Right atrium auricular region (tissue), 2 donors: ENCODE measurements around the gene CD151. TPM values are rescaled to one million over a fixed set of nuclear protein-coding genes. Genes with fewer than 3 reads are reported as not detected.

Source experiments
- DNase-seq: peaks from one replicate; pipeline ENCODE4 v3.0.0-alpha.2; 2019; ENCODE audit warnings: low spot score
- H3K27ac ChIP-seq, 2 donors: fragments of 200-600 bp; sonication (generic); 1 replicate in 1 of 2; 2 replicates in 1 of 2; pipeline ENCODE4 v1.5.1; 2016 to 2019
- H3K27me3 ChIP-seq, 2 donors: fragments of 200-600 bp; sonication (generic); one replicate each; pipeline versions ENCODE4 v1.5.1 to v1.6.0; 2017 to 2019
- H3K36me3 ChIP-seq: fragments of 200-600 bp; sonication (generic); one replicate; pipeline ENCODE4 v1.5.1; 2016
- H3K4me1 ChIP-seq, 2 donors: fragments of 200-600 bp; sonication (generic); one replicate each; pipeline versions ENCODE4 v1.5.1 to v1.6.0; 2017 to 2019
- H3K4me3 ChIP-seq, 2 donors: fragments of 200-600 bp; sonication (generic); 1 replicate in 1 of 2; 2 replicates in 1 of 2; pipeline ENCODE4 v1.5.1; 2017 to 2019; ENCODE audit warnings: mild to moderate bottlenecking in 1 of 2, moderate library complexity in 1 of 2
- H3K9me3 ChIP-seq, 2 donors: fragments of 200-600 bp; sonication (generic); one replicate each; pipeline ENCODE4 v1.5.1; 2019
- total RNA-seq, 2 donors: library from RNA; depleted of rRNA; stranded (reverse); fragments of >200 nt; gene quantifications; one replicate each; pipeline ENCODE4 v1.1.0, GENCODE V29; 2016
- TF ChIP-seq, protein P1 (sequence below), 2 donors: fragments of 200-600 bp; sonication (generic); IDR thresholded peaks; one replicate each; pipeline ENCODE4 v1.5.1; 2019; ENCODE audit warnings: antibody characterized with exemption in 2 of 2

The CD151 gene
- total RNA-seq, 2 donors from 2014 or later, result 322 to 710 TPM

DNA sequence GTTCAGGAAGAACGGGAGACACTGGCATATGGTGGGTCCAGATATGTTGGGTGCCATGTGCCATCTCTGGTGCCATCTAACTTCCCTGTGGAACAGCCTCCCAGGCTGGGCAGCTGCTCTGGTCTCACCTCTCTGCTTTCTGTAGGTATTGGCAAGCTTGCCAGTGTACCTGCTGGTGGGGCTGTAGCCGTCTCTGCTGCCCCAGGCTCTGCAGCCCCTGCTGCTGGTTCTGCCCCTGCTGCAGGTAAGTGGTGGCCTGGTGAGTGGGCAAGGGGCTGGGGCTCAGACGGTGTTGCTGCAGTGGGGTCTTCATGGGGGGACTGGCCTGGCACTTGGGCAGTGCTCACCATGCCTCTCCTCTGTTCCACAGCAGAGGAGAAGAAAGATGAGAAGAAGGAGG is 20.4 kb upstream of the CD151 start:
- Histone ChIP-seq H3K27me3 (no peaks in the 10 kb centered on the region), H3K4me3 (no peak overlapping the region), H3K4me1 (peaks cover 0 to 32% of the 10 kb centered on the region in 2 donors), H3K36me3 (peaks cover 30% of the 10 kb centered on the region), H3K27ac (no peak overlapping the region), H3K9me3 (no peaks in the 10 kb centered on the region)
- DNase-seq, result no peak
- TF ChIP-seq, protein P1, sequence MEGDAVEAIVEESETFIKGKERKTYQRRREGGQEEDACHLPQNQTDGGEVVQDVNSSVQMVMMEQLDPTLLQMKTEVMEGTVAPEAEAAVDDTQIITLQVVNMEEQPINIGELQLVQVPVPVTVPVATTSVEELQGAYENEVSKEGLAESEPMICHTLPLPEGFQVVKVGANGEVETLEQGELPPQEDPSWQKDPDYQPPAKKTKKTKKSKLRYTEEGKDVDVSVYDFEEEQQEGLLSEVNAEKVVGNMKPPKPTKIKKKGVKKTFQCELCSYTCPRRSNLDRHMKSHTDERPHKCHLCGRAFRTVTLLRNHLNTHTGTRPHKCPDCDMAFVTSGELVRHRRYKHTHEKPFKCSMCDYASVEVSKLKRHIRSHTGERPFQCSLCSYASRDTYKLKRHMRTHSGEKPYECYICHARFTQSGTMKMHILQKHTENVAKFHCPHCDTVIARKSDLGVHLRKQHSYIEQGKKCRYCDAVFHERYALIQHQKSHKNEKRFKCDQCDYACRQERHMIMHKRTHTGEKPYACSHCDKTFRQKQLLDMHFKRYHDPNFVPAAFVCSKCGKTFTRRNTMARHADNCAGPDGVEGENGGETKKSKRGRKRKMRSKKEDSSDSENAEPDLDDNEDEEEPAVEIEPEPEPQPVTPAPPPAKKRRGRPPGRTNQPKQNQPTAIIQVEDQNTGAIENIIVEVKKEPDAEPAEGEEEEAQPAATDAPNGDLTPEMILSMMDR (IDR thresholded peaks at IDR 0.05), result no peak

DNA sequence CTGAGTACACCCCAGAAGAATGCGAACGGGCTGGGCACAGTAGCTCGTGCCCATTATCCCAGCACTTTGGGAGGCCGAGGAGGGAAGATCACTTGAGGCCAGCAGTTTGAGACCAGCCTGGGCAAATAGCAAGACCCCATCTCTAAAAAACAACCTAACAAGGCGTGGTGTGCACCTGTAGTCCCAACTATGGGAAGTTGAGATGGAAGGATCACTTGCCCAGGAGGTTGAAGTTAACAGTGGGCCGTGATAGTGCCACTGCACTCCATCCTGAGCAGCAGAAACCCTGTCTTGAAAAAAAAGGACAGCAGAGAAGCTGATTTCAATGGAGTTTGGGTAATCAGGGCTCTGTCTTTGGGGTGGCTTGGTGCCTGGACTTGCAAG is 19.7 kb upstream of the CD151 start:
- Histone ChIP-seq H3K27ac (no peak overlapping the region), H3K9me3 (no peaks in the 10 kb centered on the region), H3K36me3 (peaks cover 30% of the 10 kb centered on the region), H3K27me3 (no peaks in the 10 kb centered on the region), H3K4me3 (no peak overlapping the region), H3K4me1 (peaks cover 0 to 29% of the 10 kb centered on the region in 2 donors)
- TF ChIP-seq, protein P1 (IDR thresholded peaks at IDR 0.05), result no peak
- no peak for DNase-seq

DNA sequence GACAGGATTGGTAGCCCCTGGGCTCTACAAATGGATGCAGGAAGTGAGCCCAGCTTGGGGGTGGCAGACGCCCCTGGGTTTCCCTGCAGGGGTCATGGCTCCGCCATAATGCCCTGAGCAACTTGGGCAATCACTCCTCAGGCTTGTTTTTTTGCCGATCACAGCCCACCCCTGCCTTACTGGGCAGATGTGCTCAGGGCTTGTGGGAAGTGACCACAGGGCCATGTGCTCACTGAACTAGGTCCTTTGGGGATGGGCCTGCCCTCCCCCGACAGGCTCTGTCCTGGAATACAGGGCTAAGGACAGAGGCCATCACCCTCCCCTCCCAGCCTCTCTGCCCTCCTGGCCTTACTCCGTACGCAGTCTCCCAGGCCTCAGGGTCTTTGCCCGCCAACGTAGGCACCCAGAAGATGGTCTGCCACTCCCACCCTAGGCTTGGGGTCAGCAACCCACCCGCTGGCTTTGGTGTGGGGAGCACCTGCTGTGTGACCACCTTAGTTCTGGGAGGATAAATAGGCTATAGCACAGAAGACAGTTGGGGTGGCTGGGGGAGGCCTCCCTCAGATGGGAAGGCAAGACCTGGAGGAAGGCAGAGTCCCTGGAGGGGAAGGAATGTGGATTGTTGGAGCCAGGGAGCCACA is 19.2 kb upstream of the CD151 start:
- TF ChIP-seq, protein P1 (IDR thresholded peaks at IDR 0.05), result no peak
- H3K27me3 ChIP-seq, result no peaks in the 10 kb centered on the region
- H3K4me1 ChIP-seq, result peaks cover 0 to 27% of the 10 kb centered on the region in 2 donors
- DNase-seq, result no peak
- no peaks in the 10 kb centered on the region for H3K9me3 ChIP-seq
- no peak overlapping the region for H3K27ac ChIP-seq
- peaks cover 30% of the 10 kb centered on the region for H3K36me3 ChIP-seq
- no peak overlapping the region for H3K4me3 ChIP-seq

DNA sequence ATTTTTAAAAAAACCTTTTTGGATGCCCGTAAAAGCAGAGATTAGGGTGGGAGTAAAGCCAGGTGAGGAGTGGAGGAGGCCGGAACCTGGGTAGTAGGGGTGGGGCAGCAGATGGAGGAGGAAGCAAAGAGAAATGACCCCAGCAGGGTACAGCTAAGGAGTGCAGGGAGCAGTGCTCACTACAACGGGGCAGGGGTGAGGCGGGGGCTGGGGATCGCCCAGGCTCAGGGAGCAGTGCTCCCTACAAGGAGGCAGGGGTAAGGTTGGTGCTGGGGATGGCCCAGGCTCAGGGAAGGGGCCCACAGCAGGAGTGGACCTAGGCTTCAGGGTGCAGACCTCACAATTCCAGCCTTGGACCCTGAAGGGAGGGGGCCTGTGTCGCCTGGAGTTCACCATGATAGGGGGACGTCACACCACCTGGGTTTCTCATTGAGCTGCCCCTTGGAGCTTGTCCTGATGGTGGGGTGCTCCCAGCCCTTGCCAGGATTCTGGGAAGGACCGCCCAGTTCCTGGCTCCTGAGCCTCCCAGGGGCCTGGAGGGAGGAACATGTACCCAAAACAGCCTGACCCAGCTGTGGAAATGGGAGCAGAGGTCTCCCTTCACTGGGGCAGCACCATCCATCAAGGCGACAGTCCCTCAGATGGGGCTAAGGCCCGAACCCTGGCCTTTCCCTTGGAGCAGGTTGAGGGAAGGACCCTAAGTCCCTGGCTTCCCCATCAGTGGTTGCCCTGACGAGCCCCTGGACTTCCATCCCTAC is 16.9 kb upstream of the CD151 start:
- TF ChIP-seq, protein P1 (IDR thresholded peaks at IDR 0.05), result no peak
- H3K27me3 ChIP-seq, result no peaks in the 10 kb centered on the region
- H3K4me1 ChIP-seq, result peaks cover 0 to 28% of the 10 kb centered on the region in 2 donors
- H3K4me3 ChIP-seq, result no peak overlapping the region
- DNase-seq, result no peak
- H3K27ac ChIP-seq, result no peak overlapping the region
- peaks cover 30% of the 10 kb centered on the region for H3K36me3 ChIP-seq
- no peaks in the 10 kb centered on the region for H3K9me3 ChIP-seq

DNA sequence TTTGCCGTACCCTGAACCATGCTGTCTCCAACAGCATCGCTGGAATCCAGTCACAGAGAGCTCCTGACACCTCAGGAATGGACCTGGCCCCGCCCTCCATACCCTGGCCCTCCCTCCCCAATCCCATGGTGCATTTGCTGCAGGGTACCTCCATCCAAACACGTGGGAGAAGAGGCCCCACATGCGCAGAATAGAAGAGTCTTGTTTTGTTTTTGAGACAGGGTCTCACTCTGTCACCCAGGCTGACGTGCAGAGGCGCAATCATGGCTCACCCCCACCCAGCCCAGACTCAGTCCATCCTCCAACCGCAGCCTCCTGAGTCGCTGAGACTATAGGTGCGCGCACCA is 16.3 kb upstream of the CD151 start:
- Histone ChIP-seq H3K9me3 (no peaks in the 10 kb centered on the region), H3K4me1 (peaks cover 0 to 28% of the 10 kb centered on the region in 2 donors), H3K36me3 (peaks cover 26% of the 10 kb centered on the region), H3K4me3 (no peak overlapping the region), H3K27ac (no peak overlapping the region), H3K27me3 (no peaks in the 10 kb centered on the region)
- DNase-seq, result no peak
- TF ChIP-seq, protein P1 (IDR thresholded peaks at IDR 0.05), result no peak
